SU-DHL-6 (cell line): ENCODE measurements around the gene CTNND2.

ENCODE experiments used
- H2AFZ ChIP-seq: fragments of 200-600 bp; sonication (generic); 2 replicates; pipeline ENCODE4 v1.6.1; 2014; ENCODE audit warnings: low read depth, mild to moderate bottlenecking, moderate library complexity, mixed read lengths, antibody characterized with exemption, low read length; ENCODE audit not compliant: severe bottlenecking
- H3F3A ChIP-seq: fragments of 200-600 bp; shearing (Covaris generic); 2 replicates; pipeline ENCODE4 v1.6.0; 2016; ENCODE audit warnings: antibody characterized with exemption, mild to moderate bottlenecking; ENCODE audit not compliant: insufficient read depth
- H3K27ac ChIP-seq: fragments of 200-600 bp; sonication (generic); 2 replicates; pipeline ENCODE4 v1.5.1; 2016; ENCODE audit warnings: low read depth, mild to moderate bottlenecking, low read length, moderate library complexity, mixed read lengths
- H3K27me3 ChIP-seq: fragments of 200-600 bp; sonication (generic), shearing (Covaris generic); 2 replicates; pipeline ENCODE4 v1.6.0; 2014; ENCODE audit warnings: mild to moderate bottlenecking, low read length
- H3K36me3 ChIP-seq: fragments of 200-600 bp; sonication (generic); 2 replicates; pipeline ENCODE4 v1.6.1; 2014; ENCODE audit warnings: mild to moderate bottlenecking, low read length, mixed read lengths
- H3K4me2 ChIP-seq: fragments of 300-600, 200-600 bp; shearing (Covaris generic), sonication (generic); 2 replicates; pipeline ENCODE4 v1.6.0; 2014; ENCODE audit warnings: low read length, low read depth, mild to moderate bottlenecking; ENCODE audit not compliant: poor library complexity, severe bottlenecking
- H3K4me3 ChIP-seq: fragments of 200-600 bp; sonication (generic); 2 replicates; pipeline ENCODE4 v1.5.1; 2014; ENCODE audit warnings: antibody characterized with exemption, low read length, mild to moderate bottlenecking, mixed read lengths; ENCODE audit not compliant: insufficient read depth, poor library complexity, severe bottlenecking
- H3K79me2 ChIP-seq: fragments of 200-600 bp; sonication (generic); 2 replicates; pipeline ENCODE4 v1.6.1; 2014; ENCODE audit warnings: mild to moderate bottlenecking, low read length, moderate library complexity; ENCODE audit not compliant: insufficient read depth
- H3K9ac ChIP-seq: fragments of 200-600 bp; sonication (generic); 2 replicates; pipeline ENCODE4 v1.7.0; 2014; ENCODE audit warnings: mild to moderate bottlenecking, low read length
- H3K9me2 ChIP-seq: fragments of 200-600 bp; sonication (generic); replicated peaks from 2 replicates; pipeline ENCODE4 v1.6.1; 2014; ENCODE audit warnings: low read length; ENCODE audit not compliant: insufficient read depth
- H3K9me3 ChIP-seq: fragments of 200-600 bp; sonication (generic); 2 replicates; pipeline ENCODE4 v1.6.1; 2014; ENCODE audit warnings: low read length, mixed read lengths; ENCODE audit not compliant: insufficient read depth
- H4K20me1 ChIP-seq: fragments of 200-600 bp; sonication (generic); 2 replicates; pipeline ENCODE4 v1.6.1; 2014; ENCODE audit warnings: low read depth, mild to moderate bottlenecking, antibody characterized with exemption, low read length, moderate library complexity, mixed read lengths
- CTCF ChIP-seq: fragments of 200-600 bp; sonication (generic); IDR thresholded peaks from one replicate; pipeline ENCODE4 v1.5.1; 2017; ENCODE audit warnings: antibody characterized with exemption, mild to moderate bottlenecking, low read length, moderate library complexity; ENCODE audit not compliant: insufficient read depth, poor library complexity, severe bottlenecking
- EZH2phosphoT487 ChIP-seq: fragments of 200-600 bp; sonication (generic), shearing (Covaris generic); conservative IDR thresholded peaks from 2 replicates; pipeline ENCODE4 v1.6.1; 2018; ENCODE audit warnings: mild to moderate bottlenecking, antibody characterized with exemption, low read length, moderate library complexity, mixed read lengths

Gene CTNND2

GRCh38 chr5:11030671-11031070 is 873.6 kb downstream of the CTNND2 start:
- Histone ChIP-seq H3K79me2 (no peaks in the 10 kb centered on the region), H3K27ac (no peak overlapping the region), H3K36me3 (no peaks in the 10 kb centered on the region), H3K9me3 (no peaks in the 10 kb centered on the region), H4K20me1 (no peaks in the 10 kb centered on the region), H3K4me2 (no peak overlapping the region), H3K9ac (no peak overlapping the region), H2AFZ (no peak overlapping the region), H3K4me3 (no peak overlapping the region), H3K27me3 (no peaks in the 10 kb centered on the region), H3F3A (no peaks in the 10 kb centered on the region), H3K9me2 (no peaks in the 10 kb centered on the region)
- TF ChIP-seq CTCF (no peak), EZH2phosphoT487 (no peak)

GRCh38 chr5:11027660-11028059 is 876.6 kb downstream of the CTNND2 start:
- H3K4me3 ChIP-seq: no peak overlapping the region
- no peaks in the 10 kb centered on the region for H3K27me3 ChIP-seq
- H4K20me1 ChIP-seq: no peaks in the 10 kb centered on the region
- no peaks in the 10 kb centered on the region for H3K36me3 ChIP-seq
- no peak overlapping the region for H2AFZ ChIP-seq
- no peaks in the 10 kb centered on the region for H3K9me2 ChIP-seq
- no peaks in the 10 kb centered on the region for H3K9me3 ChIP-seq
- no peaks in the 10 kb centered on the region for H3K79me2 ChIP-seq
- H3K4me2 ChIP-seq: no peak overlapping the region
- no peak overlapping the region for H3K27ac ChIP-seq
- no peaks in the 10 kb centered on the region for H3F3A ChIP-seq
- no peak for TF ChIP-seq EZH2phosphoT487
- no peak for TF ChIP-seq CTCF
- no peak overlapping the region for H3K9ac ChIP-seq

- Histone ChIP-seq H3K4me3 (no peak overlapping the region), H3K4me2 (no peak overlapping the region), H3K27me3 (no peaks in the 10 kb centered on the region), H3K27ac (no peak overlapping the region), H3K36me3 (no peaks in the 10 kb centered on the region), H2AFZ (no peak overlapping the region), H4K20me1 (no peaks in the 10 kb centered on the region), H3F3A (no peaks in the 10 kb centered on the region), H3K9me2 (no peaks in the 10 kb centered on the region), H3K79me2 (no peaks in the 10 kb centered on the region), H3K9ac (no peak overlapping the region), H3K9me3 (no peaks in the 10 kb centered on the region)
- TF ChIP-seq EZH2phosphoT487: no peak
- TF ChIP-seq CTCF: no peak
These were observed 877.7 kb downstream of the CTNND2 start for GRCh38 chr5:11026543-11026942.
